Stimulated activated CD4-positive, alpha-beta T cell treated with anti-CD3 and anti-CD28 coated beads, Interleukin-2, amount 100 ng/mL, for 4 hours (primary cell): ENCODE measurements around the gene PIK3CB.
"Not testable (repeated sequence)": the region's sequence is repeated elsewhere in the genome, so short reads cannot be mapped to it uniquely, and the experiment has no call there.

Source experiments
- DNase-seq: peaks from one replicate; pipeline ENCODE4 v3.0.0-alpha.2; 2020; ENCODE audit warnings: low read depth

PIK3CB gene

DNA sequence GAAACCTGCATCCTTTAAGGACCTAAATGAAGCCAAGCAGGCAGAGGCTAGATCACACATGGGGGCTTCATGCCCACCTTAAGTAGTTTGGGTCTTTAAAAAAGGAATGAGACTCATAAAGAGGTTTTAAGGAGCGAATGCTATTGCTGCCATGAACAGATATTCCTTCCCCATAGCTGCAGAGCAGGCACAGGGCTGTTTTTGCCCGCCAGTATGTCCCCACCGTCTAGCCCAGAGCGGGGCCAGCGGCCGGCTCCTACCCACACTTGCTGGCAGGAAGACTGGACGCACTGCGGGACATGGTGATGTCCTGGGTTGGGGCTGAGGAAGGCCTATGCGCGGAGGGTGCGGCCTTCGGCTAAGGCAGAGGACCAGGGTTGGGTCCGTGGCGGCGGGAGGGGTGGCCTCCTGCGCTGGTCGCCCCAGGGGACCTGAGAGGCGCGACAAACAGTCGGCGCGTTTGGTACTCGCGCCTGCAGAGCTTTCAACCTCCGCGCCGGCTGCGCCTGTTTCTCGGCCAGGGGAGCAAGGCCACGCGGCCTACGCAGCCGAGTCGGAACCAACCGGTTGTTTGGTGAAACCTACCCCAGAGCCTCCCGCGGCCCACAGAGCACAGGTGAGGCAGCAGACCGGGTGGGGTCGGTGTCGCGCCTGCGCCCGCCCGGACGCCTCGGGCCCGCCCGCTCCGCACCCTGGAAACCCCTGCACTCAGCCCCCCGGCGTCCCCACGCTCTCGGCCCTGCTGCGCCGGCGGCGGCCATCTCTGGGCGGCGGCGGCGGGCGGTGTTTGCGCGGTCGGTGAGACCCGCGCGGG lies 226.2 kb downstream of the PIK3CB start, which contains the start of gene FAIM:
Gene FAIM (plus strand): TSS at position 450 of the 814 bp plus-strand sequence. CDS start 10,956 bp downstream, outside the sequence.
- DNase-seq, result peak; percentile 41

DNA sequence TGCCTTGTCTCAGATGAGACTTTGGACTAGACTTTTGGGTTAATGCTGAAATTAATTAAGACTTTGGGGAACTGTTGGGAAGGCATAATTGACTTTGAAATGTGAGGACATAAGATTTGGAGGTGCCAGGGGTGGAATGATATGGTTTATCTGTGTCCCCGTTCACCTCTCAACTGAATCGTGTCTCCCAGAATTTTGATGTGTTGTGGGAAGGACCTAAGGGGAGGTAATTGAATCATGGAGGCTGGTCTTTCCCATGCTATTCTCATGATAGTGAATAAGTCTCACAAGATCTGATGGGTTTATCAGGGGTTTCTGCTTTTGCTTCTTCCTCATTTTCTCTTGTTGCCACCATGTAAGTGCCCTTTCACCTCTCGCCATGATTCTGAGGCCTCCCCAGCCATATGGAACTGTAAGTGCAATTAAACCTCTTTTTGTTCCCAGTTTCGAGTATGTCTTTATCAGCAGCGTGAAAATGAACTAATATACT lies 230.6 kb downstream of the PIK3CB start:
- DNase-seq, result not testable (repeated sequence)
